ENCODE results near the gene BCL11B.

The BCL11B gene

DNA sequence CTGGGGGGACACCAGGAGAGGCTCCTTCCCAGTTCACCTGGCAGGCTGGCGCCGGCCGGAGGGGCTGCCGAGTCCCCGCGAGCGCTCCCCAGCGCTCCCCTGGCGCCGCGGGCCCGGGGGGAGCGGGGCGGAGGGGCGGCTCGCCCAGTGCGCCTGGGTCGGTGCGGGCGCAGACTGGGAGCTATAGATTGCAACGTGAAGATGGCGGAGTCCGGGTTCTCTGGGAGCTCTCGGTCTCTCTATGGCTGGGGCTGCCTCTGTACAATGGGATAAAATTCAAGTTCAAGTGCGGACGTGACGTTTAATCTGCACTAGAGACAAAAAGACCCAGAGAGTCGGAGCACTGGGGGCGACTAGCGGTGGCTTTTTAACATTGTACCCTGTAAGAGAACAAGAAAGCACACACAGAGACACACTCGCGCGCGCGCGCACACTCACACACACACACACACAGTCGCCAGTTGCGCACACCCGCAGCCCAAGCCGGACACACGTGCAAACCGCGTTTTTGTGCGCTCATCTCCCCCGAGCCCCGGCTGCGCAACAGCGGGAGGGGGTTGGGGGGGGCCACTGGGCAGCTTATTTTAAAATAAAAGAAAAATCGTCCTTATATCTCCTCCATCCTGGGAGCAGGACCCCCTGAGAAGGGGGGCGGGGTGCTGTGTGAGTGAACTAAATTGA lies at the start of gene BCL11B:
BCL11B (minus strand) TSS at position 247 of the 681 bp plus-strand sequence. CDS start 979 bp downstream, outside the sequence.
- peak; percentile 82 for DNase-seq

DNA sequence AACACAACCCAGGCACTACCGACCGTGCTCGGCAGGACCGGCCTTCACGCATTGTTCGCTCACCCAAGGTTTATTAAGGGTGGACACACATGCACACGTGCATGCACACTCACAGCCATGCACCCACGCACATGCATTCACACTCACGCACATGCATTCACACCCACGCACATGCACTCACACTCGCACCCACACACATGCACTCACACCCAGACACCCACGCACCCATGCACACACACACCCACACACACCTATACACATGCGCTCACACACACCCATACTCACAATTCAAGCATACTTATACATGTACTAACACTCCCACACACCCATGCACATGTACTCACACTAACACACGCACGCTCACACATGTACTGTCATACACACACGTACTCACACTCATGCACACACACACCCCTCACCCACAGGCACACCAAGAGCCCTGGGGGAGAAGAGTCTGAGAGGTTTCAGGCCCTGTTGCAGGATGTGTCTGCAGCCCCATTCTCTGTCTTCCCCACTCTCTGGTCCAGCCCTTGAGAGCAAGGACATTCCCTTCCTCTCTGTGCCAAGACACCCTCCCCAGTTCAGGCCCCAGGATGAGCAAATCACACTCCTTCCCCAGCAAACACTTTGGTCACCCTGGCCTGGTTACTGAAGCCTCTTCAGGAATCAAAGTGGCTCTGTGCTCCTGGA lies 49.4 kb upstream of the BCL11B start:
- no peak for DNase-seq

DNA sequence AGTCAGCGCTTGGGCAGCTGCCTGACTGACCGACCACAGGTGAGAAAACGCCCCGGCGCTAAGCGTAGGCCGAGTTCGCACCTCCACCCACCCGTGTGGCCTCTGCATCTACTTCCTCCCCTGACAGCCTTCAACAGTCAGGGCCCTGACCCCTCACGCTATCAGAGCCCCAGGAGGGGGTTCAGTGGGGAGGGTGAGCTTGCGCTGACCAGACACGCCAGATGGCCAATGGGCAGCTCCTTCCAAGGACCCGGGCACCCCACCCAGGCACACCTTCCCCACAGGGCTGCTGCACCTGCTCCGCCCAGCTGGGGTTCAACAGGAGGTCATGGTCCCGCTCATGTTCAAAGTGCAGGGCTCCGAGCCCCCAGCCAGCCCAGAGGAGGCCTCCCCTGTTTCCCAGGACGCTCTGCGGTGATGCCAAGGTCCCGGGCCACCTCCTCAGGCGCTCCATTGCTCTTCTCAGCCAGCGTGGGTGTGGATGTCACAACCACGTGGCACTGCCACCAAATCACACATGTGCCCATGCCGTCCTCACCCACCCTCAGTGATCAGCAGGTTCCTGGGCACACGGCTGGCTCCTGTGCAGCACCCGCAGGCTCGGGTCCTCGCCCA lies 48.7 kb upstream of the BCL11B start:
- peak; percentile 52 for DNase-seq

- DNase-seq: peak; percentile 74
Measured at GRCh38 chr14:99320105-99320572, 48.1 kb upstream of the BCL11B start.

DNA sequence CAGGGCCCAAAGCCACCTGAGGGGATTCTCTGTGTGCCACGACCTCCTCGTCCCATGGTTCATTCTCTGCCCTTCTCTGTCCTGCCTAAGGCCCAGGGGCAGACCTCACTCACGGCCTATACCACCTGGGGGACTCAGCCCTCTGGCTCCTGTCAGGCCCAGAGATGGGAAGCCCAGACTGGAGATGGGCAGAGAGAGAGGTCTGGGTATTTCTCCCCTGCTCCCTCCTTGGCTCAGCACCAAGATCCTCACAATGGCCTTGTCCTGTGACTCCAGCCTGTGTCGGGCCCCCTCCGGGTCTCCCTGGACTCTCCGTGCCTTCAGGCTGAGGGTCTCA lies 46.9 kb upstream of the BCL11B start:
- no peak for DNase-seq

- no peak for DNase-seq
Measured at GRCh38 chr14:99318091-99318958, 46.3 kb upstream of the BCL11B start.

- no peak for DNase-seq
Measured at GRCh38 chr14:99317231-99318090, 45.5 kb upstream of the BCL11B start.

DNA sequence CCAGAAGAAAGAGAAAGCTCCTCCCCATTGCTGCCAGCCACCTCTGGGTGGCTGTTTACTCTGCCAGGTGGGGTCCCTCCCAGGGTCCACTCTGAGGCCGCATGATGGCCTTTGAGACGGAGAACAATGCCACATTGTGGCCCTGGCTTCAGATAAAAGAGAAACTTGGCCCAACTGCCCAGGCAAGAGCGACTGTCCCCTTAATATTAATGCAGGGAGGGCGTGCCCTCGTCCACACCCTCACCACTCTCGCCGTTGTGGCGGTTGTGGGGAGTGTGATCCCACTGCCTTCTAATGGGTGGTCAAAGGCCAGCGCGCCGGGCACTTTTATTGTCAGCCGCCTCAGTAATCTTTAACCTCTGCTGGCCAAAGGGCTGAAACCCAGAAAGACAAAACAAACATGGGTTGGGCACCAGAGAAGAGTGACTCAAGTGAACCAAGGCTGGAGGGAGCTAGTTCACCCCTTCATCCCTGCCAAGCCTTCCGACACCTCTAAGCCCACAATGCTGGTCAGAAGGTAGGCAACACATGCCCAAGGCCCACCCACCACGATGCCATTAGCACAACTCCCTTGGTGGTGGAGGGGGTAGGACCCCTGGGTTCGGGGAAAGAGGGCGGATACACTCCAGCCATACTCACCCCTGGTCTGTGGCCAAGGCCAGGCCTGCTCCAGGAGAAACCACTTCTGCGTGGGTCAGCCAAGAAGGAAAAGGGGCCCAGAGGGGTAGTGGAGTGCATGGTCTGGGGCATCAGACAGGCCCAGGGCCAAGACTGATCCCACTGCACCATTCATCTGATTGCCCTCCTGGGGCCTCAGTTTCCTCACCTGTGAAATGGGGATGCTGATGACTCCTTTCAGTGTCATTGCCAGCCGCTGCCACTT lies 44.5 kb upstream of the BCL11B start:
- no peak for DNase-seq

DNA sequence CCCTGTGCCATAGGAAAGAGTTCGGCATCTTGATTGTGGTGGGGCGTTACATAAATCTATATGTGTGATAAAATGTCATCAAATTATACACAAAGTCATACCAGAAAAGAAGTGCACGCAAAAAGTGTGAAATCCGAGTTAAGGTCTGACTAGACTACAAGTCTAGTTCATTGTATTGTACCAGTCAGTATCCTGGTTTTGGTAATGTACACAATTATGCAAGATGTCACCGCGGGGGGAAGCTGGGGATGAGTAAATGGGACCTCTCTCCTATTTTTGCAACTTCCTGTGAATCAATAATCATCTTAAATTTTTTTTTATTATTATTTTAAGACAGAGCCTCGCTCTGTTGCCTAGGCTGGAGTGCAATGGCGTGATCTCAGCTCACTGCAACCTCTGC lies 43.2 kb upstream of the BCL11B start:
- peak; percentile 31 for DNase-seq

DNA sequence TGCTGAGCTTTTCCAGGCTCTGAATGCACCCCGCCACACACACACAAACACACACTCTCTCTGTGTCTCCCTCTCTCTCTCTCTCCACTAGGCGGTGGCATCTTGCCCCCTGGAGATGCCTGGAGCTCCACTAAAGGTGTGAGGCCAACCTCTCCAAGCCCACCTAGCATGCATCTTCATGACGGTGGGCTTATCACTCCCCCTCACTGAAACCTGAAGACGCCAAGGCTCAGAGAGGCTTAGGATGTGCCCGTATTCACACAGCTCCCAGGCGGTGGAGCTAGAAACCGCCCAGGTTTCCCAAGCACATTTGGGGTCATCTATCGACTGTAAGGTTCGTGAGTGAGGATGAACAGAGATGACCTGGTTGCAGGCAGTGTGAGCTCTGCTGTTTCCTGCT lies 42.6 kb upstream of the BCL11B start:
- no peak for DNase-seq

- DNase-seq: no peak
Measured at GRCh38 chr14:99313234-99313633, 41.2 kb upstream of the BCL11B start.

GRCh38 chr14:99312106-99312505 lies 40.1 kb upstream of the BCL11B start:
- DNase-seq: no peak

DNA sequence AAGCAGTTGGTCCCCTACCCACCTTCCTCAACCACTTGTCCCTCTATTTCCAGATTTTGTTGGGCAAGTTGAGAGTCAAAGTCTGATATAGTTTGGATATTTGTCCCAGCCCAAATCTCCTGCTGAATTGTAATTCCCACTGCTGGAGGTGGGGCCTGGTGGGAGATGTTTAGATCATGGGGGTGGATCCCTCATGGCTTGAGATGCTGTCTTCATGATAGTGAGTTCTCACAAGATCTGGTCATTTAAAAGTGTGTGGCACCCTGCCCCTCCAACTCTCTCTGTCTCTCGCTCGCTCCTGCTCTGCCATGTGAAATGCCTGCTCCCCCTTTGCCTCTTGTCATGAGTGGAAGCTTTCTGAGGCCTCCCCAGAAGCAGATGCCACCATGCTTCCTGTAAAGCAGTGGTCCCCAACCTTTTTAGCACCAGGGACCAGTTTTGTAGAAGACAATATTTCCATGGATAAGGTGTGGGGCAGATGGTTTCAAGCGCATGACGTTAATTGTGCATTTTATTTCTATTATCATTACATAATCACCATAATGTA lies 37.3 kb upstream of the BCL11B start:
- DNase-seq: no peak

DNA sequence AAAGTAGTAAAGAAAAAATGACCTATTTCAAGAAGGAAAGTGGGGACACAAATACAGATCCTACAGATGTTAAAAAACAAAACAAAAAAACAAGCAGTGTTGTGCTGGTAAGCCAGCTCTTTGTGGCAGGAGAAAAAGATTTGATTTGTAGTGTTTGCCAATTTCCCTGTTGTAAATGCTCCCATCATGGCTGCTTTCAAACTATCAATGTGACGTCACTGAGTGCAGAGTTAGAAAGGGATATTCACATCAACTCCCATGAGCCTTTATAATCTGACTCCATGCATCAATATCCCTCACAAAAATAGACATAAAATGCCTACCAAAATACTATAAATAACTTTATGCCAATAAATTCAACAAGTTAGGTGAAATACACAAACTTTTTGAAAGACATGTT lies 32.2 kb upstream of the BCL11B start:
- DNase-seq: no peak

GRCh38 chr14:99300190-99300589 lies 28.2 kb upstream of the BCL11B start:
- no peak for DNase-seq

DNA sequence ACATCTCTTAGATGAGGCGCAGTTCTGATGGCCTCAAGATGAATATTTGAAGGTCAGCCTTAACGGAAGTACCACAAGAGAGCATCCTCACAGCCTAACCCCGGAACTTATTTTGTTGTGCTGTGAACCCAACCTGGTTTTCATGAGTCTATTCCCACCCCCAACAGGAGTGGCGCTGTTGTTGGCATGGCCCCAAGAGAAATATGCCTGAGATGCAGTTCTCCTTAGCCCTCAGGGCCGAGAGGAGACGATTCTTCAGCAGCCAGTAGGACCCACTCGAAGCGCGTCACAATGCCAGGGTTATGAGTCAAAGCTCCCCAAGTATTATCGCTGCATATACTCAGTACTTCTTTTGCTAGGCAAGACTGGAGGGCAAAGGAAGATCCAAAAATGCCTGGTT lies 24.5 kb upstream of the BCL11B start:
- no peak for DNase-seq

DNA sequence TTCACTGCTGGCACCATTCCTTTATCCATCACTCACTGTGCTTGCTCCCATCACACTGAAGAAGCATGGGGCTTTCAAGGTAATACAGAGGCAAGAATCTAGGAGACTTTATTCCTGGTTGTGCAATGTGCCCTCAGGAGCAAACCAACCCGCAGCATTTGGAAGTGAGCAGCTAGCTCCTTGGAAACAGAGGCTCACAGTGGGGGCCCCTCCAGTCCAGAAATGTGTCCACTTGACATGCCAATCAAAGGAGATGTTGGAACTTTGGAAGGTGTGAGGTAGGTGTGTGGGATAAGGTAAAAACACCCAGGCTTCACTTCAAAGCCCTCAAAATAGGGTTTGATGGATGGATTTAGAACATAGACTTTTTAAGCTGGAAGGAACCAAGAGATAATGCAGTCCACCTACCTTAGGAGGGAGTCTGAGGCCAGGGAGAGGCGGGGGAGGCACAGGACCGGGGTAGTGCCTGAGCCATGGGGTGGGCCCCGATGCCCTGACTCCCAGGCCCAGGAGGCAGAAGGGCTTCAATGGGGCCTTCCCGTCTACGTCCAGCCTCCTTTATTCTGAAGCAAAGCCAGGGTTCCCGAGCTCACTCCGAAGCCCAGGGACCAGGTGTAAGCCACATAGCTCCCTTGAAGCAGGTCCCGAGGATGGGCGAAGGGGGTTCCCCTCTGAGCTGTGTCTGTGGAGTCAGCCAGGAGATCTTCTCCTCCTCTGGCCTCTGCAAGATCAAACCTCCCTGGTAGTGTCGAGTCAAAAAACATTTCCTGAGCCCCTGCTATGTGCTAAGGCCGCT lies 17.6 kb upstream of the BCL11B start:
- no peak for DNase-seq

DNA sequence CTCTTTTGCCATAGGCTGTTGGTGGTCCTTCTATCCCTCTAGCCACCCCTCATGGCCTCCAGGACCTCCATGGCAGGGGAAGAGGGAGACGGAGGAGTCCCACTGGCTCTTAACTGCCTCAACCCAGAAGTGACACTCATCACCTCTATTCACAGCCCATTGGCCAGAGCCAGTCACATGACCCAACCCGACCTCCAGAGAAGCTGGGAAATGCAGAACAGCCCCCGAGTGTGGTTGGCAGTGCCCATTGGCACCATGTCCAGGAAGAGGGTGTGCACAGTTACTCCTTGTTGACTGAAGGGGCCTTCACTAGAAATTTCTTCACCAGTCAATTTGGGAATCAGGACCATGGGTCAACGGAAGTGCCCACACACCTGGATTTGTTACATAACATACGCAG lies 17.0 kb upstream of the BCL11B start:
- DNase-seq: no peak

GRCh38 chr14:99287269-99287942 lies 15.4 kb upstream of the BCL11B start:
- peak; percentile 89 for DNase-seq
